ENCODE results near the gene ZFP36L1. TPM values are rescaled to one million over a fixed set of nuclear protein-coding genes. Genes with fewer than 3 reads are reported as not detected.

ZFP36L1 gene
- polyA plus RNA-seq, 1 donor: 199 TPM

DNA sequence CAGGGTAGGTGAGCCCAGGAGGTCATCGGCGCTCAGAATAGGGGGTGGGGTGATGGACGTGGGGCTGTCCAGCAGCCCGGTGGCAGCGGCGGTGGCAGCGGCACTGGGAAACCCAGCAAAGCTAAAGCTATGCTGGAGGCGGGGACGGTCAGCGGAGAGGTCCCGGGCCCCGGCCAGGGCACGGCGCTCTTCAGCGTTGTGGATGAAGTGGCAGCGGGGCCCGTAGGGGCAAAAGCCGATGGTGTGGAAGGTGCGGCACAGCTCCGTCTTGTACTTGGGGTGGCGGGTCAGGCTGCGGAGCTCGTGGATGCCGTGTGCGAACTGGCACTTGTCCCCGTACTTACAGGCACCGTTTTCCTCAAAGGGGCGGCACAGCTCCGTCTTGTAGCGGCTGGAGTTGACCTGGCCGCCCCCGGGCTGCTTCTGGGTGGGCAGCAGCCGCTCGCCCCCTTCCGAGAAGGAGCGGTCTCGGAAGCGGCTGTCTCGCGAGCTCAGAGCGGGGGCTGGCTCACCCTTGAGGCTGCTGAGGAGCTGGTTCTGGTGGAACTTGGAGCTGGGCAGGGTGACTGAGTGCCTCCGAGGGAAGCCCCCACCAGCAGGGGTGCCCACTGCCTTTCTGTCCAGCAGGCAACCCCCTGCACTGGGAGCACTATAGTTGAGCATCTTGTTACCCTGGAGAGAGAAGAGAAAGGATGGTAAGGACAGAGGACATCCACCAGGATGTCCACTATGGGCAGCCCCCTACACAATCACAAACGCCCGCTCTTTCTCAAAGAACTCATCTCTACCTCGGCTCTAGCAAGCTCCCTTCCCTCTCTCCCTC lies 2.8 kb downstream of the ZFP36L1 start:
- Histone ChIP-seq H3K36me3 (ENCODE audit: control insufficient read depth, insufficient read depth, low read length) (peaks cover 39% of the 10 kb centered on the region), H3K27ac (ENCODE audit: low read length) (peak overlapping the region; percentile 93), H3K4me1 (ENCODE audit: control insufficient read depth, insufficient read depth, low read length) (peaks cover 36% of the 10 kb centered on the region), H3K27me3 (ENCODE audit: control insufficient read depth, insufficient read depth, low read length) (no peaks in the 10 kb centered on the region), H3K4me3 (ENCODE audit: low read length) (peak overlapping the region; percentile 84), H3K9me3 (ENCODE audit: control insufficient read depth, low read depth, low read length) (no peaks in the 10 kb centered on the region)
- WGBS (ENCODE audit: insufficient coverage, low lambda C conversion rate): no CpG with 5 or more reads among the region's 45 CpGs
- DNase-seq: peak in 1 of 2 donors; percentile 51

DNA sequence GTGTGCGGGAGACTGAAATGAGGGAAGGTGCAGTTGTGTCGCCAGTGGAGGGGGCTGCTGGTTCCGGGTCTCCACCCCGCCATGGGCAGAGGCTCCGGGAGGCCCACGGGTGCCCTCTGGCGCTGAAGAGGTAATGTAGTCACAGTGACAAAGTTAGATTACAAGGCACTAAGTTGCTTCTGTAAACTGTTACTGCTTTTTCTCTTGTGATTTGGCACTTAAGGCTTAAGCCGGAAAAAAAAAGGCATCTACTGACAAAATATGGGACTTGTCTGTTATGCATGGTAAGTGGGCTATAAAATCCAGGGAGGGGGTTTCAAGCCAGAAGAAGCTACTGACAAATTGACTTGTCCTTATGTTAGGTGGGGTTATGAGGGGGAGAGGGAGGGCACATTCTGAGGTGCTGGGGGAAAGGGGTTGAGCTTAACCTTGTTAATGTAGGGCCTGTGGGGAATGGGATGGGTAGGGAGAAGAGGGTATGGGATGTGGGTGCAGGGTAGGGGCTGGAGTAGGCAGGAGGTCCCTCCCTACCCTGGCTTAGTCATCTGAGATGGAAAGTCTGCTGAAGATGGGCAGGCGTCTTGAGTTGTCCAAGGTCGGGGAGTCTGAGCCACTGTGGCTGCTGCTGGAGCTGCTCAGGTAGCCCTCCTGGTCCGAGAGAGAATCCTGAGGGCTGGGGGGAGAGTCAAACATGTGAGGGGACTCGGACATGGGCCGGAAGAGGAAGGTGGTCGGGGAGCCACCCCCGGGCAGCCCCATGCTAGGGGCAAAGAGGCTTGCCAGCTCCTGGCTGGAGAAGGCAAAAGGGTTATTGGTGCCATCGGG lies 3.7 kb downstream of the ZFP36L1 start:
- Histone ChIP-seq H3K27me3 (ENCODE audit: control insufficient read depth, insufficient read depth, low read length) (no peaks in the 10 kb centered on the region), H3K4me3 (ENCODE audit: low read length) (peak overlapping the region; percentile 84), H3K36me3 (ENCODE audit: control insufficient read depth, insufficient read depth, low read length) (peaks cover 39% of the 10 kb centered on the region), H3K27ac (ENCODE audit: low read length) (peak overlapping the region; percentile 93), H3K4me1 (ENCODE audit: control insufficient read depth, insufficient read depth, low read length) (peaks cover 42% of the 10 kb centered on the region), H3K9me3 (ENCODE audit: control insufficient read depth, low read depth, low read length) (no peaks in the 10 kb centered on the region)
- peak; percentile 83 to 85 for DNase-seq
- 0% methylated on average over 1 of the region's 16 CpGs for WGBS (ENCODE audit: insufficient coverage, low lambda C conversion rate)

- H3K27me3 ChIP-seq (ENCODE audit: control insufficient read depth, insufficient read depth, low read length): no peaks in the 10 kb centered on the region
- H3K36me3 ChIP-seq (ENCODE audit: control insufficient read depth, insufficient read depth, low read length): peaks cover 39% of the 10 kb centered on the region
- peak overlapping the region; percentile 93 for H3K27ac ChIP-seq (ENCODE audit: low read length)
- H3K4me3 ChIP-seq (ENCODE audit: low read length): peak overlapping the region; percentile 84
- DNase-seq: no peak
- H3K9me3 ChIP-seq (ENCODE audit: control insufficient read depth, low read depth, low read length): no peaks in the 10 kb centered on the region
- H3K4me1 ChIP-seq (ENCODE audit: control insufficient read depth, insufficient read depth, low read length): peaks cover 47% of the 10 kb centered on the region
- 42% methylated on average over 4 of the region's 10 CpGs for WGBS (ENCODE audit: insufficient coverage, low lambda C conversion rate)
Measured at GRCh38 chr14:68788275-68788995, 4.4 kb downstream of the ZFP36L1 start.

DNA sequence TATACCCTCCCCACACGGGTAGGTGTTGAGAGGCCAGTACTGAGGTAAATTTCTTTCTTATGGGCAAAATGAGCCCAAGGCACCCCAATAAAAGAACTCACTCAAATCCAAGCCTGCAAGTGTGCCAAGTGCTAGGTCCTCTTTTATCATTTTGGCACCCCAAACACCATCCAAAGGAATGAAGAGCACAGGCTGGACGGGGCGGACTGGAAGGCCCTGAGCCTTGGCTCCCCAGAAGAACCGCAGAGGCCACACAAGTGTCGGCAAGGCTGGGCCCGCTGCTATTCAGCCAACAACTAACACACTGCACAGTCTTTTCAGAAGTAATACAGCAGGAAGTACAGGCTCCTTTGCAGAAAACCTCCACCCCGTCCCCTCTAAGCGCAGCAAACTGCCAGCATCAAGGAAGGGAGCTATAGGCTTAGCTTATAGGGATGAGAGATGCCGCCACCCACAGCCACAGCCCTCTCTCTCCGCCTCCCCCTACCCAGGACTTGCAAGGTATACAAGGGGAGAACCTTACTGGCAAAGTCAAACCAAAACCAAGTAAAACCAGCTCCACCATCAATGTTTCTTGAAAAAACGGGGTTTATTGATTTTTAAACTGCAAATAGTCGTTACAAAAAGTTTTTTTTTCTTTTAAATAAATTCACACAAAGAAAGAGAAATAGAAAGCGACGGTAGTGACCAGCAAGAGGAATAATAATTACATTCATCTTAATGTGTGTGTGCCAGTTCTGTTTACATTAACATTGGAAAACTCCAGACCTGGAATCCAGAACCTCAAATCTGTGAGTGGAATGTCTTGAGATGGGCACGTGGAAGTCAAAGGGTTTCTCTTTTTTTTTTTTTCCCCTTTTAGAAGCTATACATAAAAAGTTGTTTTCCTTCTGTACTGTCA lies 5.5 kb downstream of the ZFP36L1 start:
- H3K4me1 ChIP-seq (ENCODE audit: control insufficient read depth, insufficient read depth, low read length): peaks cover 57% of the 10 kb centered on the region
- H3K36me3 ChIP-seq (ENCODE audit: control insufficient read depth, insufficient read depth, low read length): peaks cover 39% of the 10 kb centered on the region
- H3K9me3 ChIP-seq (ENCODE audit: control insufficient read depth, low read depth, low read length): no peaks in the 10 kb centered on the region
- H3K27ac ChIP-seq (ENCODE audit: low read length): peak overlapping the region; percentile 93
- no peaks in the 10 kb centered on the region for H3K27me3 ChIP-seq (ENCODE audit: control insufficient read depth, insufficient read depth, low read length)
- peak in 1 of 2 donors; percentile 69 for DNase-seq
- WGBS (ENCODE audit: insufficient coverage, low lambda C conversion rate): 60% methylated on average over 1 of the region's 15 CpGs
- no peak overlapping the region for H3K4me3 ChIP-seq (ENCODE audit: low read length)

DNA sequence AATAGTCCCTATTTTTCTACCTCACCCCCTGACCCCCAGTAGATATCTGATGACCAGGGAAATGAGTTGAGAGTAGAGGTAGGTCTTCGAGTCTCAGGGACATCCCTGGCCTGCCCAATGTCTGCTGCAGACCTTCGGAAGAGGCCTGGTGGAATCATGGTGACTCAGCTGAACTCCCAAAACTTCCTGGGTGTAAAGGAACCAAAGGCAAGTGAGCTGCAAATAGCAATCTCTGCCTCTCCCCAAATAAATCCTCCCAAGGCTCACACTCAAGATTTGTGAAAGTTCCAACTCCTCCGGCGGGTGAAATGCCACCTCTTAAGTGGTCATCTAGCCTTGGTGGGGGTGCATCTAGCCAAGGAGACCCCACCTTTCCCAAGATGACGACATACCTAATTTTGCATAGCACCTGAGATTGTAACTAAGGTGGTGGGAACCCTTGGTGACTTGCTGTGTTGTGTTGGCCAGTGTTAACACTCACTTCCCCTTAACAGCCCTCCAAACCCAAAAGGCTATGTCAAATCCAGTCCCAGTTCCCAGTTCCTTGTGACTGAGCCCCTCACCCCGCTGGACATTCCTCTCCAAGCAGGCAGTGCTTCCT lies 6.3 kb downstream of the ZFP36L1 start:
- no peak overlapping the region for H3K4me3 ChIP-seq (ENCODE audit: low read length)
- peak overlapping the region; percentile 93 for H3K27ac ChIP-seq (ENCODE audit: low read length)
- no CpG with 5 or more reads among the region's 6 CpGs for WGBS (ENCODE audit: insufficient coverage, low lambda C conversion rate)
- H3K36me3 ChIP-seq (ENCODE audit: control insufficient read depth, insufficient read depth, low read length): peaks cover 39% of the 10 kb centered on the region
- no peaks in the 10 kb centered on the region for H3K9me3 ChIP-seq (ENCODE audit: control insufficient read depth, low read depth, low read length)
- no peaks in the 10 kb centered on the region for H3K27me3 ChIP-seq (ENCODE audit: control insufficient read depth, insufficient read depth, low read length)
- peak in 1 of 2 donors; percentile 71 for DNase-seq
- peaks cover 64% of the 10 kb centered on the region for H3K4me1 ChIP-seq (ENCODE audit: control insufficient read depth, insufficient read depth, low read length)

DNA sequence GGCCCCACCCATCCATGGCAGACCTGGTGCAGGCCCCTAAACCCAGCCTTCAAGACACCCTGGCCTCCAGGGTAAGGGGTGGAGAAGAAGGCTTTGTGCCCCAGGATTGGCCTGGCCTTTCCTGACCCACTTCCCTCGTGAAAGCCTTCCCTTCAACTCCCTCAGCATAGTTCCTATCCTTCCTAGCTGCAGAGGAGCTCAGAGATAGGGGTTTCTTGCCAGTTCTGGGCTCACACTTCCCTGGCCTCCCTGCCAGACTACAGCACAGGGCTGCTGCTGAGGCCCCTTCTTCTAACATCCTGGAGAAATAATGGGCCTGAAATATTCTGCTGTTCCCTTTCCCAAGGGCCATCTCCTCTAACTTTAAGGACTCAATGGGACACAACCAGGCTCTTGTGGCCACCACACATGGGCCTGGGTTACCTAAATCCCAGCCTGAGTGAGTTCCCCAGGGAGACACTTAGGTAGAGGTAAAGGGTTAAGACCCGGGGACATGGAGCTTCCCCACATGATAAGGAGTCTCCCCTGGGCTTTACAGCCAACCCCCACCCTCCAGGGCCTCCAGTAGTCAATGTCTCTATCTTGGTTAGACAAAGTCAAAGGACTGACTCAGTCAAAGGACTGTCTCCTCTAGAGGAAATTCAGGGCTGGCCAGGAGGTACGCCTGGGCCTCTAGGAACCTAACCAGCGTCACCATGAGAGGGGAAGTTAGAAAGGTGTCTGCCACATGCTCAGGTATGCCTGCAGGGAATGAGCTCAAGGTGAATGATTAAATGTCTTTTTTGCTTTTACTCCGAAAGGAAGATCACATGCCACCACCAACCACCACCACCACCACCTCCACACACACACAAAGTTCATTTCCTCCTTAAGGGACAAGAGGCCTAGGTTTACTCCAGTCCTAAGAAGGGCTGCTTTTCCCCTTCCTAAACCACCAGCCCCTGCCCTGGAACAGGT lies 7.1 kb downstream of the ZFP36L1 start:
- Histone ChIP-seq H3K36me3 (ENCODE audit: control insufficient read depth, insufficient read depth, low read length) (peaks cover 36% of the 10 kb centered on the region), H3K4me1 (ENCODE audit: control insufficient read depth, insufficient read depth, low read length) (peaks cover 72% of the 10 kb centered on the region), H3K4me3 (ENCODE audit: low read length) (no peak overlapping the region), H3K27ac (ENCODE audit: low read length) (peak overlapping the region; percentile 93), H3K27me3 (ENCODE audit: control insufficient read depth, insufficient read depth, low read length) (no peaks in the 10 kb centered on the region), H3K9me3 (ENCODE audit: control insufficient read depth, low read depth, low read length) (no peaks in the 10 kb centered on the region)
- peak in 1 of 2 donors; percentile 87 for DNase-seq
- WGBS (ENCODE audit: insufficient coverage, low lambda C conversion rate): no CpG with 5 or more reads among the region's 5 CpGs

DNA sequence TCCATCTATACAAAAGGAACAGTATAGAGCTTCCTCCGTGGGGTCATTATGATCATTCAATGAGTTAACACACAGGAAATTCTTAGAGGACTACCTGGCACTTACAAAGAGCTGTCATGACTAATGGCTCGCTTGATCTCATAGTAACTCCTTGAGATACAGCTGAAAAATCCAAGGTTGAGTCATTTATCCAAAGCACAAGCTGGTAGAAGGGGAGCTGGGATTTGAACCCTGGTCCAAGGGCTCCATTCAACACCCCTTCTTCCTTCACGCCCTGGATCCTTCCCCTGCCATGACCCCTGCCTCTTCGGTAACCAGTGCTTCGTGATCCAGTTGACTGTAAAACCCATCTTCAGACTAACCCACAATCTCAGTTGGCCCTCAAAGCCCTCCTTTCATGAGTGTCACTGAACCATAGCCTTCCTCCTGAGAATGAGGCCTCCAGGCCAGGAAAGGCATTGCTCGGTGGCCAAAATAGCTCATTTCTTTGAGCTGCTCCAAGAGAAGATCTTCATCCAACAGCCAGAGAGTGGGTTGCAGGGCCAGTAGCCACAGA lies 7.8 kb downstream of the ZFP36L1 start:
- H3K27me3 ChIP-seq (ENCODE audit: control insufficient read depth, insufficient read depth, low read length): no peaks in the 10 kb centered on the region
- WGBS (ENCODE audit: insufficient coverage, low lambda C conversion rate): no CpG with 5 or more reads among the region's 6 CpGs
- H3K9me3 ChIP-seq (ENCODE audit: control insufficient read depth, low read depth, low read length): no peaks in the 10 kb centered on the region
- no peak overlapping the region for H3K4me3 ChIP-seq (ENCODE audit: low read length)
- peak in 1 of 2 donors; percentile 57 for DNase-seq
- peaks cover 30% of the 10 kb centered on the region for H3K36me3 ChIP-seq (ENCODE audit: control insufficient read depth, insufficient read depth, low read length)
- peak overlapping the region; percentile 93 for H3K27ac ChIP-seq (ENCODE audit: low read length)
- H3K4me1 ChIP-seq (ENCODE audit: control insufficient read depth, insufficient read depth, low read length): peaks cover 80% of the 10 kb centered on the region

- Histone ChIP-seq H3K27ac (ENCODE audit: low read length) (peak overlapping the region; percentile 93), H3K4me3 (ENCODE audit: low read length) (no peak overlapping the region), H3K27me3 (ENCODE audit: control insufficient read depth, insufficient read depth, low read length) (no peaks in the 10 kb centered on the region), H3K4me1 (ENCODE audit: control insufficient read depth, insufficient read depth, low read length) (peaks cover 83% of the 10 kb centered on the region), H3K36me3 (ENCODE audit: control insufficient read depth, insufficient read depth, low read length) (peaks cover 23% of the 10 kb centered on the region), H3K9me3 (ENCODE audit: control insufficient read depth, low read depth, low read length) (no peaks in the 10 kb centered on the region)
- peak; percentile 97 to 99 for DNase-seq
- no CpG with 5 or more reads among the region's 5 CpGs for WGBS (ENCODE audit: insufficient coverage, low lambda C conversion rate)
Measured at GRCh38 chr14:68784226-68784910, 8.5 kb downstream of the ZFP36L1 start.

Measured in large intestine (tissue), 3 donors.